GM18858 (cell line): ENCODE data around the gene NR0B2.
"Not testable (repeated sequence)": the region's sequence is repeated elsewhere in the genome, so short reads cannot be mapped to it uniquely, and the experiment has no call there.

Experiments used
- ATAC-seq: cut with Tn5 transposase; IDR thresholded peaks from one replicate; pipeline ENCODE4 v1.9.1; 2021; ENCODE audit not compliant: unreplicated experiment

Gene NR0B2

GRCh38 chr1:26913754-26914619, at the start of gene NR0B2:
Gene NR0B2 (minus strand): TSS chr1:26913975. CDS start chr1:26913940, 35 bp downstream.
- no peak for ATAC-seq

GRCh38 chr1:26961826-26962225, 48.1 kb upstream of the NR0B2 start:
- ATAC-seq: no peak

- ATAC-seq: no peak
These were observed 46.8 kb upstream of the NR0B2 start for GRCh38 chr1:26960625-26960966.

- ATAC-seq: no peak
These were observed 46.2 kb upstream of the NR0B2 start, which contains the start of gene KDF1 for GRCh38 chr1:26959722-26960624. Gene KDF1 (minus strand): TSS chr1:26960468. CDS start chr1:26952380, 8,088 bp downstream.

GRCh38 chr1:26959270-26959669, 45.5 kb upstream of the NR0B2 start:
- no peak for ATAC-seq

- ATAC-seq: no peak
These were observed 43.5 kb upstream of the NR0B2 start for GRCh38 chr1:26957306-26957705.

GRCh38 chr1:26956321-26956720, 42.5 kb upstream of the NR0B2 start:
- no peak for ATAC-seq

- ATAC-seq: no peak
These were observed 39.6 kb upstream of the NR0B2 start for GRCh38 chr1:26953374-26953773.

- no peak for ATAC-seq
These were observed 38.2 kb upstream of the NR0B2 start for GRCh38 chr1:26951821-26952497.

GRCh38 chr1:26951216-26951615, 37.4 kb upstream of the NR0B2 start:
- no peak for ATAC-seq

- ATAC-seq: no peak
These were observed 36.8 kb upstream of the NR0B2 start for GRCh38 chr1:26950602-26951001.

GRCh38 chr1:26949926-26950319, 36.1 kb upstream of the NR0B2 start:
- no peak for ATAC-seq

- ATAC-seq: no peak
These were observed 35.6 kb upstream of the NR0B2 start for GRCh38 chr1:26949266-26949925.

GRCh38 chr1:26948725-26949057, 34.9 kb upstream of the NR0B2 start:
- ATAC-seq: not testable (repeated sequence)

- ATAC-seq: no peak
These were observed 32.5 kb upstream of the NR0B2 start for GRCh38 chr1:26946270-26946669.

- ATAC-seq: no peak
These were observed 32.0 kb upstream of the NR0B2 start for GRCh38 chr1:26945728-26946127.

GRCh38 chr1:26945138-26945537, 31.4 kb upstream of the NR0B2 start:
- no peak for ATAC-seq

GRCh38 chr1:26942656-26943055, 28.9 kb upstream of the NR0B2 start:
- no peak for ATAC-seq

GRCh38 chr1:26941311-26941710, 27.5 kb upstream of the NR0B2 start:
- ATAC-seq: no peak

- ATAC-seq: no peak
These were observed 24.9 kb upstream of the NR0B2 start for GRCh38 chr1:26938659-26939025.
